HG03064 (cell line): ENCODE results near the gene ZSCAN10.
"Not testable (repeated sequence)": the region's sequence is repeated elsewhere in the genome, so short reads cannot be mapped to it uniquely, and the experiment has no call there.

Experiments
- ATAC-seq: cut with Tn5 transposase; IDR thresholded peaks from one replicate; pipeline ENCODE4 v1.9.1; 2021; ENCODE audit warnings: low read depth; ENCODE audit not compliant: unreplicated experiment

The ZSCAN10 gene

GRCh38 chr16:3098459-3099394, at the start of gene ZSCAN10:
TSS of gene ZSCAN10 (minus strand) at chr16:3099294. CDS start at chr16:3092937, 6,357 bp downstream.
- ATAC-seq = no peak

GRCh38 chr16:3148256-3149192, 49.4 kb upstream of the ZSCAN10 start:
- no peak for ATAC-seq

- ATAC-seq = no peak
Measured at GRCh38 chr16:3147757-3148104, 48.6 kb upstream of the ZSCAN10 start.

- ATAC-seq = no peak
Measured at GRCh38 chr16:3147046-3147756, 48.1 kb upstream of the ZSCAN10 start.

GRCh38 chr16:3145660-3146059, 46.6 kb upstream of the ZSCAN10 start:
- no peak for ATAC-seq

GRCh38 chr16:3145151-3145550, 46.1 kb upstream of the ZSCAN10 start:
- no peak for ATAC-seq

- ATAC-seq = no peak
Measured at GRCh38 chr16:3144321-3144983, 45.4 kb upstream of the ZSCAN10 start.

- ATAC-seq = no peak
Measured at GRCh38 chr16:3143598-3144320, 44.7 kb upstream of the ZSCAN10 start.

- ATAC-seq = no peak
Measured at GRCh38 chr16:3143189-3143588, 44.1 kb upstream of the ZSCAN10 start.

- no peak for ATAC-seq
Measured at GRCh38 chr16:3142770-3143169, 43.7 kb upstream of the ZSCAN10 start.

GRCh38 chr16:3142327-3142726, 43.2 kb upstream of the ZSCAN10 start:
- no peak for ATAC-seq

- no peak for ATAC-seq
Measured at GRCh38 chr16:3141781-3142311, 42.8 kb upstream of the ZSCAN10 start.

GRCh38 chr16:3140603-3141427, 41.7 kb upstream of the ZSCAN10 start:
- no peak for ATAC-seq

- ATAC-seq = not testable (repeated sequence)
Measured at GRCh38 chr16:3139561-3139960, 40.5 kb upstream of the ZSCAN10 start.

GRCh38 chr16:3138823-3139426, 39.8 kb upstream of the ZSCAN10 start:
- ATAC-seq = no peak

GRCh38 chr16:3138342-3138741, 39.2 kb upstream of the ZSCAN10 start:
- ATAC-seq = no peak

- no peak for ATAC-seq
Measured at GRCh38 chr16:3137267-3137666, 38.2 kb upstream of the ZSCAN10 start.

GRCh38 chr16:3135126-3135715, 36.1 kb upstream of the ZSCAN10 start:
- no peak for ATAC-seq
